Measurements from ENCODE around the gene RNF31.

Gene RNF31

DNA sequence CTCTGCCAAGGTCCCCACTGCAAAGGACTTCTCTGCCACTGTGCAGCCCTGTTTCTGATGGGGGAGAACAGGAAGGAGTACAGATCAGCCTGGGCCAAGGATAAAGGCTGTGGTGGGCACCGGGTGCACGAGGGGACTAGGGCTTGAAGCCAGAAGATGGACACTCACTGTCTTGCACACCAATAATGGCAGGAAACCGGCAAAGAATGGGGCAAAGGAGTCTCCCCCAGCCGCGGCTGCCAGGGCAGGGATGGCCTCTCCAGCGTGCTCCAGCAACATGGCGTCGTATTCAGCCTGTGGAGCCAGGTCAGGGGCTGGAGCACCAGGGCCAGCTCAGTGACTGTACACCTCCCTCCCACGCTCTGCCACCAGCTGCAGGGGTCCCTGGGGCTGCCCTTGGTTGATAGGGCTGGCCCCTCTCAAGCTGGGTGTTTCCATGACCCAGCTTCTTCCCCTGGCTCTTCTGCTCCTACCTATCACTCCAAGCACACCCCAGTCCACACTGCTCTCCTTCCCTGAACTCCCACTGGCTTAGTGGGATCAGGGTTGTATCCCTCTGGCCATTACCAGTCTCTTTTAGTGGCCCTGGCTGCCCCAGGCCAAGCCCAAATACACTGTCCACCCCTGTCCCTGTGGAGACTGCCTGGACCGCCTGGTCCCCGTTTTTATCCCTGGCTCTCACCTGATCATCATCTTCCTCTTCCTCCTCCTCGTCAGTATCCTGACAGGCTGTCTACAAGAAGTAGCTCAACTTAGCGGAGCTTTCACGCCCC is 35.0 kb downstream of the RNF31 start:
- H3K27ac ChIP-seq, result no peak overlapping the region
- TF ChIP-seq ZFX (IDR thresholded peaks at IDR 0.05; ENCODE audit: borderline replicate concordance) (no peak), CTCF (IDR thresholded peaks at IDR 0.05) (no peak)

- TF ChIP-seq ZFX (IDR thresholded peaks at IDR 0.05; ENCODE audit: borderline replicate concordance) (no peak), CTCF (IDR thresholded peaks at IDR 0.05) (no peak)
- no peak overlapping the region for H3K27ac ChIP-seq
Observed at GRCh38 chr14:24183014-24183481, 35.8 kb downstream of the RNF31 start.

GRCh38 chr14:24184104-24184970 is 37.0 kb downstream of the RNF31 start:
- H3K27ac ChIP-seq, result no peak overlapping the region
- TF ChIP-seq ZFX (IDR thresholded peaks at IDR 0.05; ENCODE audit: borderline replicate concordance), result no peak
- TF ChIP-seq CTCF (IDR thresholded peaks at IDR 0.05), result no peak

DNA sequence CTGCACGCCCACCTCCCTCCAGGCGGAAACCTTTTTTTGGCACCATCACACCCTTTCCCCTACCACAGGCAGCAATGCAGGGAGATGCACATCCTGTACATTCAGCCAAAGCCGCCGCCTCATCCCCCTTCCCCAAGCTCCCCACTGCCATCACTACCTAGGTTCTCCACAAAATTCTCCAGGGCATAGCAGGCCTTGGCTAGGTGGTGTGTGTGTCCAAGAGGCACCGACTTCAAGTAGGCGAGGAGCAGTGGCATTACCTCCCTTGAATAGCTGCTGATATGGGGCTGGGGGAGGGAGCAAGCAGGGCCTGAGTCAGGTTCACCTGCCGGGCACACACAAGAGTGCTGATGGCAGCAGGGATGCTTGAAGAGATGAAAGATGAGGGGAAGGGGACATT is 37.7 kb downstream of the RNF31 start:
- H3K27ac ChIP-seq, result no peak overlapping the region
- TF ChIP-seq ZFX (IDR thresholded peaks at IDR 0.05; ENCODE audit: borderline replicate concordance) (no peak), CTCF (IDR thresholded peaks at IDR 0.05) (no peak)

GRCh38 chr14:24185741-24186140 is 38.4 kb downstream of the RNF31 start:
- TF ChIP-seq ZFX (IDR thresholded peaks at IDR 0.05; ENCODE audit: borderline replicate concordance) (no peak), CTCF (IDR thresholded peaks at IDR 0.05) (no peak)
- H3K27ac ChIP-seq, result no peak overlapping the region

- H3K27ac ChIP-seq, result no peak overlapping the region
- TF ChIP-seq CTCF (IDR thresholded peaks at IDR 0.05), result no peak
- TF ChIP-seq ZFX (IDR thresholded peaks at IDR 0.05; ENCODE audit: borderline replicate concordance), result no peak
Observed at GRCh38 chr14:24186831-24187538, 39.7 kb downstream of the RNF31 start.

Measured in 22Rv1 (cell line).